ENCODE data around the gene LBX2. TPM values are rescaled to one million over a fixed set of nuclear protein-coding genes. Genes with fewer than 3 reads are reported as not detected.

The LBX2 gene
- total RNA-seq, 1 experiment from 2014 or later, result 10.1 TPM

DNA sequence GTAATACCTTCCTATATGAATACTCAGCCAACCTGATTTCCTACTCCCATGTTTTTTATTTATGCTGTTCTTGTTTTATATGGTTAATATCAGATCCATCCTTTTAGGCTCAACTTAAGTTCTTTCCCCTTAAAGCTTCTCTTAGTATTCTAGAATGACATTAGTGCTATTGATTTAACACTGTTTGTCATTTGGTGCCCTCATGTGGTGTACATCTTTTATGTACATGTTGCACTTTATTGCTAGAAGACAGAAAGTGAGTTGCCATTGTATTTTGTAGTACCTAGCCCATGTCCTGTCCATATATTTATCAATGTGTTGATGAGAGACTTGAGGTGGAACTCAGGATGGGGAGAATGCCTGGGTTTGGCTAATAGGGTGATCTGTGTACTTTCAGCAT lies 32.8 kb upstream of the LBX2 start:
- Histone ChIP-seq H3K9me3 (ENCODE audit: control insufficient read depth in 1 of 2, insufficient read depth in 1 of 2, low read depth in 1 of 2, low read length in 2 of 2) (no peaks in the 10 kb centered on the region), H3K4me2 (ENCODE audit: low read length) (no peak overlapping the region), H3K27me3 (ENCODE audit: insufficient read depth, low read length) (no peaks in the 10 kb centered on the region), H3K4me1 (ENCODE audit: control insufficient read depth in 1 of 2, insufficient read depth in 2 of 2, low read length in 2 of 2) (peaks cover 14 to 22% of the 10 kb centered on the region in 2 experiments), H3K9me2 (ENCODE audit: insufficient read depth) (no peaks in the 10 kb centered on the region), H3K9ac (ENCODE audit: low read length) (no peak overlapping the region), H3K4me3 (replicated peaks in 1 of 2; ENCODE audit: low read depth in 1 of 2, low read length in 2 of 2) (no peak overlapping the region), H3K79me2 (ENCODE audit: insufficient read depth, low read length) (peaks cover 34% of the 10 kb centered on the region), H3K27ac (ENCODE audit: low read depth, low read length) (no peak overlapping the region), H3K36me3 (ENCODE audit: control insufficient read depth in 1 of 2, insufficient read depth in 2 of 2, low read length in 2 of 2) (peaks cover 8 to 14% of the 10 kb centered on the region in 2 experiments; a peak in 3 of 4 replicates), H4K20me1 (ENCODE audit: insufficient read depth) (no peaks in the 10 kb centered on the region), H2AFZ (ENCODE audit: low read depth, low read length, poor library complexity, severe bottlenecking) (no peak overlapping the region)
- ChIA-PET CTCF (interaction anchor here (0.8 to 2.3 kb wide), 8 partner anchors 13 to 705 kb away, joined by 3 to 12 read pairs (median 6); partner anchors contain the start of genes CCDC142 and TTC31), RAD21 (ENCODE audit: low non-redundant PET in 1 of 2, low total read pairs in 2 of 2, uncharacterized antibody in 2 of 2, unreplicated experiment in 2 of 2) (interaction anchor here in 1 of 2 experiments (0.6 kb wide), 1 partner anchor 48 kb away, joined by 3 read pairs; no protein-coding TSS in a partner anchor), POLR2A (interaction anchor here (1.3 kb wide), 1 partner anchor 28 kb away, joined by 4 read pairs; no protein-coding TSS in a partner anchor)
- BruUV-seq (replicated peaks), result no TSS peak
- intact Hi-C loops (cut with micrococcal nuclease), result loop anchor here (1.0 to 5.0 kb wide), 2 partner anchors 199 to 280 kb away; no protein-coding TSS in a partner anchor
- DNase-seq (ENCODE audit: low read depth, low spot score), result no peak
- no peak for ATAC-seq
- TF ChIP-seq, protein P1, sequence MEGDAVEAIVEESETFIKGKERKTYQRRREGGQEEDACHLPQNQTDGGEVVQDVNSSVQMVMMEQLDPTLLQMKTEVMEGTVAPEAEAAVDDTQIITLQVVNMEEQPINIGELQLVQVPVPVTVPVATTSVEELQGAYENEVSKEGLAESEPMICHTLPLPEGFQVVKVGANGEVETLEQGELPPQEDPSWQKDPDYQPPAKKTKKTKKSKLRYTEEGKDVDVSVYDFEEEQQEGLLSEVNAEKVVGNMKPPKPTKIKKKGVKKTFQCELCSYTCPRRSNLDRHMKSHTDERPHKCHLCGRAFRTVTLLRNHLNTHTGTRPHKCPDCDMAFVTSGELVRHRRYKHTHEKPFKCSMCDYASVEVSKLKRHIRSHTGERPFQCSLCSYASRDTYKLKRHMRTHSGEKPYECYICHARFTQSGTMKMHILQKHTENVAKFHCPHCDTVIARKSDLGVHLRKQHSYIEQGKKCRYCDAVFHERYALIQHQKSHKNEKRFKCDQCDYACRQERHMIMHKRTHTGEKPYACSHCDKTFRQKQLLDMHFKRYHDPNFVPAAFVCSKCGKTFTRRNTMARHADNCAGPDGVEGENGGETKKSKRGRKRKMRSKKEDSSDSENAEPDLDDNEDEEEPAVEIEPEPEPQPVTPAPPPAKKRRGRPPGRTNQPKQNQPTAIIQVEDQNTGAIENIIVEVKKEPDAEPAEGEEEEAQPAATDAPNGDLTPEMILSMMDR (IDR thresholded peaks at IDR 0.05 in 2 of 3, conservative IDR thresholded peaks at IDR 0.05 in 1 of 3; ENCODE audit: borderline replicate concordance in 1 of 3, insufficient read depth in 1 of 3, low read depth in 2 of 3, low read length in 2 of 3), result peak in 2 of 3 experiments; percentile 35 to 53; a peak in 3 of 6 replicates
- TF ChIP-seq ZFX (IDR thresholded peaks at IDR 0.05), result no peak

DNA sequence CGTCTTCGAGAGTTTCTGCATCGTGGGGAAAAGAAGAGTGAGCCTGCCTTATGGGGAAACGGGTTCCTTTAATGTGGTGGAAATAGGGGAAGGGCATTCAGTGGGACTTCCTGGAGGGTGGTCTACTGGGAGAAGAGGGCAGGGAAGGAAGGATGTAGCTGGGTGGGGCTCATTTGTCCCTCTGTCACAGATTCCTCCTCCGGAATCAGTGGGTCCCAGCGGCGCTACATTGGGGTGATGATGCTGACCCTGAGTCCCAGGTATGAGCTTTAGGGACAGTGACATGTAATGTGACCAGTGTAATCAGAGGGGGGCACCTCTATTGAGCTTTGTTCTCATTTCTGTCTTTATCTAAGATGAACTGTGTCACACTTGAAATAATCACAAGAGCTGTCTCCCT lies 32.3 kb upstream of the LBX2 start:
- H3K9me3 ChIP-seq (ENCODE audit: control insufficient read depth in 1 of 2, insufficient read depth in 1 of 2, low read depth in 1 of 2, low read length in 2 of 2), result no peaks in the 10 kb centered on the region
- no peaks in the 10 kb centered on the region for H3K9me2 ChIP-seq (ENCODE audit: insufficient read depth)
- peaks cover 13 to 19% of the 10 kb centered on the region in 2 experiments for H3K36me3 ChIP-seq (ENCODE audit: control insufficient read depth in 1 of 2, insufficient read depth in 2 of 2, low read length in 2 of 2)
- ChIA-PET RAD21 (ENCODE audit: low non-redundant PET in 1 of 2, low total read pairs in 2 of 2, uncharacterized antibody in 2 of 2, unreplicated experiment in 2 of 2) (interaction anchor here in 1 of 2 experiments (0.6 kb wide), 1 partner anchor 47 kb away, joined by 3 read pairs; no protein-coding TSS in a partner anchor), CTCF (interaction anchor here (0.9 to 2.3 kb wide), 7 partner anchors 13 to 705 kb away, joined by 3 to 12 read pairs (median 6); partner anchors contain the start of genes CCDC142 and TTC31), POLR2A (interaction anchor here (1.3 kb wide), 1 partner anchor 27 kb away, joined by 4 read pairs; no protein-coding TSS in a partner anchor)
- H3K4me2 ChIP-seq (ENCODE audit: low read length), result 0 out of 2 replicates have a peak overlapping the region, but pooled peaks have one; percentile 86
- no peaks in the 10 kb centered on the region for H3K27me3 ChIP-seq (ENCODE audit: insufficient read depth, low read length)
- DNase-seq (ENCODE audit: low read depth, low spot score) (no peak), ATAC-seq (no peak)
- BruUV-seq (replicated peaks), result no TSS peak
- no peak overlapping the region for H2AFZ ChIP-seq (ENCODE audit: low read depth, low read length, poor library complexity, severe bottlenecking)
- H4K20me1 ChIP-seq (ENCODE audit: insufficient read depth), result no peaks in the 10 kb centered on the region
- no peak overlapping the region for H3K9ac ChIP-seq (ENCODE audit: low read length)
- peaks cover 40% of the 10 kb centered on the region for H3K79me2 ChIP-seq (ENCODE audit: insufficient read depth, low read length)
- peaks cover 14 to 27% of the 10 kb centered on the region in 2 experiments for H3K4me1 ChIP-seq (ENCODE audit: control insufficient read depth in 1 of 2, insufficient read depth in 2 of 2, low read length in 2 of 2)
- intact Hi-C loops (cut with micrococcal nuclease), result loop anchor here (1.0 to 5.0 kb wide), 2 partner anchors 198 to 279 kb away; no protein-coding TSS in a partner anchor
- no peak overlapping the region for H3K4me3 ChIP-seq (replicated peaks in 1 of 2; ENCODE audit: low read depth in 1 of 2, low read length in 2 of 2)
- no peak overlapping the region for H3K27ac ChIP-seq (ENCODE audit: low read depth, low read length)
- TF ChIP-seq EZH2 (IDR thresholded peaks at IDR 0.05) (no peak), CEBPB (IDR thresholded peaks at IDR 0.05; ENCODE audit: low read depth) (no peak), RAD21 (IDR thresholded peaks at IDR 0.05; ENCODE audit: low read depth) (no peak), ZNF274 (IDR thresholded peaks at IDR 0.05; ENCODE audit: low read depth, low read length) (no peak), SP1 (IDR thresholded peaks at IDR 0.05; ENCODE audit: low read depth) (no peak), POLR2A (IDR thresholded peaks at IDR 0.05; ENCODE audit: borderline replicate concordance, extremely low read depth, insufficient read depth, insufficient read length) (no peak), ELF1 (IDR thresholded peaks at IDR 0.05; ENCODE audit: borderline replicate concordance, low read depth) (no peak), ZFX (IDR thresholded peaks at IDR 0.05) (no peak), POLR2AphosphoS5 (IDR thresholded peaks at IDR 0.05; ENCODE audit: low read depth, low read length) (no peak), CBX3 (IDR thresholded peaks at IDR 0.05; ENCODE audit: low read depth) (no peak), JUND (IDR thresholded peaks at IDR 0.05) (no peak), FOSL1 (IDR thresholded peaks at IDR 0.05; ENCODE audit: low read depth) (no peak)
- TF ChIP-seq, protein P2, sequence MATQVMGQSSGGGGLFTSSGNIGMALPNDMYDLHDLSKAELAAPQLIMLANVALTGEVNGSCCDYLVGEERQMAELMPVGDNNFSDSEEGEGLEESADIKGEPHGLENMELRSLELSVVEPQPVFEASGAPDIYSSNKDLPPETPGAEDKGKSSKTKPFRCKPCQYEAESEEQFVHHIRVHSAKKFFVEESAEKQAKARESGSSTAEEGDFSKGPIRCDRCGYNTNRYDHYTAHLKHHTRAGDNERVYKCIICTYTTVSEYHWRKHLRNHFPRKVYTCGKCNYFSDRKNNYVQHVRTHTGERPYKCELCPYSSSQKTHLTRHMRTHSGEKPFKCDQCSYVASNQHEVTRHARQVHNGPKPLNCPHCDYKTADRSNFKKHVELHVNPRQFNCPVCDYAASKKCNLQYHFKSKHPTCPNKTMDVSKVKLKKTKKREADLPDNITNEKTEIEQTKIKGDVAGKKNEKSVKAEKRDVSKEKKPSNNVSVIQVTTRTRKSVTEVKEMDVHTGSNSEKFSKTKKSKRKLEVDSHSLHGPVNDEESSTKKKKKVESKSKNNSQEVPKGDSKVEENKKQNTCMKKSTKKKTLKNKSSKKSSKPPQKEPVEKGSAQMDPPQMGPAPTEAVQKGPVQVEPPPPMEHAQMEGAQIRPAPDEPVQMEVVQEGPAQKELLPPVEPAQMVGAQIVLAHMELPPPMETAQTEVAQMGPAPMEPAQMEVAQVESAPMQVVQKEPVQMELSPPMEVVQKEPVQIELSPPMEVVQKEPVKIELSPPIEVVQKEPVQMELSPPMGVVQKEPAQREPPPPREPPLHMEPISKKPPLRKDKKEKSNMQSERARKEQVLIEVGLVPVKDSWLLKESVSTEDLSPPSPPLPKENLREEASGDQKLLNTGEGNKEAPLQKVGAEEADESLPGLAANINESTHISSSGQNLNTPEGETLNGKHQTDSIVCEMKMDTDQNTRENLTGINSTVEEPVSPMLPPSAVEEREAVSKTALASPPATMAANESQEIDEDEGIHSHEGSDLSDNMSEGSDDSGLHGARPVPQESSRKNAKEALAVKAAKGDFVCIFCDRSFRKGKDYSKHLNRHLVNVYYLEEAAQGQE (IDR thresholded peaks at IDR 0.05; ENCODE audit: low read depth), result no peak
- TF ChIP-seq, protein P3, sequence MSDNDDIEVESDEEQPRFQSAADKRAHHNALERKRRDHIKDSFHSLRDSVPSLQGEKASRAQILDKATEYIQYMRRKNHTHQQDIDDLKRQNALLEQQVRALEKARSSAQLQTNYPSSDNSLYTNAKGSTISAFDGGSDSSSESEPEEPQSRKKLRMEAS (IDR thresholded peaks at IDR 0.05), result no peak
